Suprapubic skin (tissue), 3 donors: ENCODE measurements around the gene EIF4A3.

Experiments
- POLR2A ChIP-seq, 2 donors: fragments of 450-650 bp; IDR thresholded peaks; one replicate each; pipeline ENCODE4 v1.6.1; 2017; ENCODE audit warnings: antibody characterized with exemption in 2 of 2, mild to moderate bottlenecking in 2 of 2, moderate library complexity in 2 of 2
- TF ChIP-seq, protein P1 (sequence below), 2 donors: fragments of 200-600 bp in 1 of 2; fragments of 450-650 bp in 1 of 2; sonication (generic) in 1 of 2; IDR thresholded peaks; one replicate each; pipeline ENCODE4 v1.5.1; 2016 to 2019; ENCODE audit warnings: antibody characterized with exemption in 2 of 2, mild to moderate bottlenecking in 1 of 2, moderate library complexity in 1 of 2

DNA sequence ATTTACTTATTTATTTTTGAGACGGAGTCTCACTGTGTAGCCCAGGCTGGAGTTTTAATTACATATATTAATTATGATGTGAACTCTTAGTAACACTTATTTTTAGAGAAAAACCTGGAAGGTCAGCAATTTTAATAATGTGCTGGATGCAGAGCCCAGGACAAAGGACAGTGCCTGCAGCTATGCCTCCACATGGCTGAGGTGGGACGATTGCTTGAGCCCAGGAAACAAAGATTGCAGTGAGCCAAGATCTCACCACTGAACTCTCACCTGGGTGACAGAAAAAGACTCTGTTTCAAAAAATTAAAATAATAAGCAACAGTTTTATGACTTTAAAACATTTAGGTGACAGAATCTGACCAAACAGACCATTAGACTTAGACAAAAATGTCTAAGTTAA, 11.9 kb upstream of the EIF4A3 start:
- no peak for TF ChIP-seq POLR2A (IDR thresholded peaks at IDR 0.05)
- TF ChIP-seq, protein P1, sequence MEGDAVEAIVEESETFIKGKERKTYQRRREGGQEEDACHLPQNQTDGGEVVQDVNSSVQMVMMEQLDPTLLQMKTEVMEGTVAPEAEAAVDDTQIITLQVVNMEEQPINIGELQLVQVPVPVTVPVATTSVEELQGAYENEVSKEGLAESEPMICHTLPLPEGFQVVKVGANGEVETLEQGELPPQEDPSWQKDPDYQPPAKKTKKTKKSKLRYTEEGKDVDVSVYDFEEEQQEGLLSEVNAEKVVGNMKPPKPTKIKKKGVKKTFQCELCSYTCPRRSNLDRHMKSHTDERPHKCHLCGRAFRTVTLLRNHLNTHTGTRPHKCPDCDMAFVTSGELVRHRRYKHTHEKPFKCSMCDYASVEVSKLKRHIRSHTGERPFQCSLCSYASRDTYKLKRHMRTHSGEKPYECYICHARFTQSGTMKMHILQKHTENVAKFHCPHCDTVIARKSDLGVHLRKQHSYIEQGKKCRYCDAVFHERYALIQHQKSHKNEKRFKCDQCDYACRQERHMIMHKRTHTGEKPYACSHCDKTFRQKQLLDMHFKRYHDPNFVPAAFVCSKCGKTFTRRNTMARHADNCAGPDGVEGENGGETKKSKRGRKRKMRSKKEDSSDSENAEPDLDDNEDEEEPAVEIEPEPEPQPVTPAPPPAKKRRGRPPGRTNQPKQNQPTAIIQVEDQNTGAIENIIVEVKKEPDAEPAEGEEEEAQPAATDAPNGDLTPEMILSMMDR (IDR thresholded peaks at IDR 0.05) = no peak
